Coronary artery (tissue), 2 donors: ENCODE results near the gene CFAP77.

Experiments used
- DNase-seq: peaks from one replicate; pipeline ENCODE4 v3.0.0-alpha.2; 2017; ENCODE audit warnings: low spot score
- H3K27ac ChIP-seq, 2 donors: fragments of 200-600 bp; sonication (generic); one replicate each; pipeline ENCODE4 v1.5.1; 2016 to 2019
- H3K4me3 ChIP-seq: fragments of 200-600 bp; sonication (generic); 2 replicates; pipeline ENCODE4 v1.5.1; 2016; ENCODE audit warnings: mild to moderate bottlenecking, moderate library complexity
- CTCF ChIP-seq: fragments of 200-600 bp; sonication (generic); IDR thresholded peaks from one replicate; pipeline ENCODE4 v1.5.1; 2019; ENCODE audit warnings: antibody characterized with exemption

The CFAP77 gene

GRCh38 chr9:132434881-132435280 lies 24.9 kb downstream of the CFAP77 start:
- no peak for TF ChIP-seq CTCF
- Histone ChIP-seq H3K4me3 (no peak overlapping the region), H3K27ac (no peak overlapping the region)
- no peak for DNase-seq

GRCh38 chr9:132439153-132439552 lies 29.1 kb downstream of the CFAP77 start:
- H3K4me3 ChIP-seq = no peak overlapping the region
- no peak for TF ChIP-seq CTCF
- DNase-seq = no peak
- no peak overlapping the region for H3K27ac ChIP-seq

GRCh38 chr9:132440735-132441134 lies 30.7 kb downstream of the CFAP77 start:
- H3K27ac ChIP-seq = no peak overlapping the region
- TF ChIP-seq CTCF = no peak
- no peak for DNase-seq

GRCh38 chr9:132441404-132441803 lies 31.4 kb downstream of the CFAP77 start:
- H3K27ac ChIP-seq = no peak overlapping the region
- H3K4me3 ChIP-seq = no peak overlapping the region
- TF ChIP-seq CTCF = no peak
- no peak for DNase-seq

More at GRCh38 chr9:132440735-132441134, 30.7 kb downstream of the CFAP77 start:
- H3K4me3 ChIP-seq = no peak overlapping the region

GRCh38 chr9:132443951-132444607 lies 34.1 kb downstream of the CFAP77 start:
- no peak overlapping the region for H3K27ac ChIP-seq
- no peak for TF ChIP-seq CTCF
- no peak for DNase-seq

GRCh38 chr9:132446887-132447286 lies 36.9 kb downstream of the CFAP77 start:
- no peak overlapping the region for H3K4me3 ChIP-seq
- TF ChIP-seq CTCF = no peak
- no peak for DNase-seq
- no peak overlapping the region for H3K27ac ChIP-seq

More at GRCh38 chr9:132443951-132444607, 34.1 kb downstream of the CFAP77 start:
- H3K4me3 ChIP-seq = no peak overlapping the region

GRCh38 chr9:132447346-132447745 lies 37.3 kb downstream of the CFAP77 start:
- no peak for DNase-seq
- Histone ChIP-seq H3K27ac (no peak overlapping the region), H3K4me3 (no peak overlapping the region)
- no peak for TF ChIP-seq CTCF
